Measurements from ENCODE around the gene OPA3. TPM values are rescaled to one million over a fixed set of nuclear protein-coding genes. Genes with fewer than 3 reads are reported as not detected.
A peak's percentile ranks its signal among the peaks of the same experiment; 100 is the strongest.

OPA3 gene
- polyA plus RNA-seq, 1 donor (not counting 4 experiments of a cell fraction or from before 2014, with no cell fraction given), result 11.9 TPM

DNA sequence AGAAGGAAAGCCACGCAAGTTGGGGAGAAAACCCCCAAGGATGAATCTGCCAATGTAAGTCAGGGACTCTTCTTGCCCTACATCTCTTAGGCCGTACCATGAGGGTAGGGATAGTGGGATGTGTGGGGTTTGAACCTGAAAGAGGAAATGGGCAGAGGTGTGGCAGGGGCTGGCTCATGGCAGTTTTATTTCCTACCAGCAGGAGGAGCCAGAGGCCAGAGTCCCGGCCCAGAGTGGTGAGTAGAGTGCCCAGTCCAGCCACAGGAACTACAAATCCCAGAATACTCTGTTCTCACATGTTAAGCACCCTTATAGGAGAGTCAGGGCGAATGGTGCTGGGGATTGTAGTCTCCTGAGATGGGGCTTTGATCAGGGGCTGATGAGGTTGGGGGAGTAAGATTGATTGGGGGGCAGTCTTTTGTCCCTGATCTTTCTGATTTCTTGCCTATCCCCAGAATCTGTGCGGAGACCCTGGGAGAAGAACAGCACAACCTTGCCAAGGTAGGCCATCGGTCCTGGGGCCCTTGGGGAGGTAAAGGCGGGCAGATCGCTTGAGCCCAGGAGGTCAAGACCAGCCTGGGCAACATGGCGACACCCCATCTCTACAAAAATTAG lies 60.9 kb downstream of the OPA3 start:
- H3K9me1 ChIP-seq (ENCODE audit: control insufficient read depth, extremely low read depth, insufficient read depth, low read length), result no peaks in the 10 kb centered on the region
- no peak overlapping the region for H3K27ac ChIP-seq (ENCODE audit: control insufficient read depth, insufficient read depth, low read length)
- H3K27me3 ChIP-seq (ENCODE audit: control insufficient read depth, extremely low read depth, insufficient read depth, low read length), result no peaks in the 10 kb centered on the region
- no peak overlapping the region for H2AFZ ChIP-seq (ENCODE audit: control insufficient read depth, low read length)
- FAIRE-seq (peak; percentile 90), DNase-seq (ENCODE audit: low read depth, low spot score) (no peak)
- H3K4me2 ChIP-seq (ENCODE audit: control insufficient read depth, extremely low read depth, insufficient read depth, low read depth, low read length), result no peak overlapping the region
- peaks cover 40 to 47% of the 10 kb centered on the region in 2 experiments for H3K36me3 ChIP-seq (ENCODE audit: control insufficient read depth in 2 of 2, extremely low read depth in 1 of 2, insufficient read depth in 2 of 2, low read length in 2 of 2)
- H3K4me1 ChIP-seq (ENCODE audit: control insufficient read depth, extremely low read depth, insufficient read depth, low read length), result peaks cover 35% of the 10 kb centered on the region
- no peaks in the 10 kb centered on the region for H3K9me3 ChIP-seq (ENCODE audit: control insufficient read depth, low read depth, low read length)
- TF ChIP-seq EZH2 (IDR thresholded peaks at IDR 0.05; ENCODE audit: low read length), result no peak
- TF ChIP-seq CTCF (optimal IDR thresholded peaks at IDR 0.05 in 1 of 3, IDR thresholded peaks at IDR 0.05 in 1 of 3, conservative IDR thresholded peaks at IDR 0.05 in 1 of 3; ENCODE audit: extremely low read depth in 1 of 3, insufficient read depth in 2 of 3, low read length in 3 of 3), result peak; percentile 80 to 95 (median 83)
- dilution Hi-C loops (cut with MboI; ENCODE audit: extremely low pct_ligation_motif_present, low sequenced_read_pairs), result no loop called here
- H4K20me1 ChIP-seq (ENCODE audit: control insufficient read depth, extremely low read depth, insufficient read depth, low read length), result peaks cover 4% of the 10 kb centered on the region
- no peaks in the 10 kb centered on the region for H3K79me2 ChIP-seq (ENCODE audit: control insufficient read depth, insufficient read depth, low read length)
- no peak overlapping the region for H3K9ac ChIP-seq (ENCODE audit: control insufficient read depth, extremely low read depth, insufficient read depth, low read length)
- no peak overlapping the region for H3K4me3 ChIP-seq (ENCODE audit: control insufficient read depth in 2 of 3, extremely low read depth in 1 of 3, insufficient read depth in 2 of 3, low read depth in 1 of 3, low read length in 3 of 3)

- no peak overlapping the region for H3K27ac ChIP-seq (ENCODE audit: control insufficient read depth, insufficient read depth, low read length)
- no peak for FAIRE-seq
- no peak overlapping the region for H3K9ac ChIP-seq (ENCODE audit: control insufficient read depth, extremely low read depth, insufficient read depth, low read length)
- H3K4me1 ChIP-seq (ENCODE audit: control insufficient read depth, extremely low read depth, insufficient read depth, low read length), result peaks cover 22% of the 10 kb centered on the region
- H3K4me2 ChIP-seq (ENCODE audit: control insufficient read depth, extremely low read depth, insufficient read depth, low read depth, low read length), result no peak overlapping the region
- DNase-seq (ENCODE audit: low read depth, low spot score), result no peak
- peaks cover 5% of the 10 kb centered on the region for H3K79me2 ChIP-seq (ENCODE audit: control insufficient read depth, insufficient read depth, low read length)
- H3K9me1 ChIP-seq (ENCODE audit: control insufficient read depth, extremely low read depth, insufficient read depth, low read length), result no peaks in the 10 kb centered on the region
- no peak overlapping the region for H2AFZ ChIP-seq (ENCODE audit: control insufficient read depth, low read length)
- no peaks in the 10 kb centered on the region for H3K27me3 ChIP-seq (ENCODE audit: control insufficient read depth, extremely low read depth, insufficient read depth, low read length)
- TF ChIP-seq CTCF (optimal IDR thresholded peaks at IDR 0.05 in 1 of 3, IDR thresholded peaks at IDR 0.05 in 1 of 3, conservative IDR thresholded peaks at IDR 0.05 in 1 of 3; ENCODE audit: extremely low read depth in 1 of 3, insufficient read depth in 2 of 3, low read length in 3 of 3) (no peak), EZH2 (IDR thresholded peaks at IDR 0.05; ENCODE audit: low read length) (no peak)
- H4K20me1 ChIP-seq (ENCODE audit: control insufficient read depth, extremely low read depth, insufficient read depth, low read length), result peaks cover 4% of the 10 kb centered on the region
- no peak overlapping the region for H3K4me3 ChIP-seq (ENCODE audit: control insufficient read depth in 2 of 3, extremely low read depth in 1 of 3, insufficient read depth in 2 of 3, low read depth in 1 of 3, low read length in 3 of 3)
- peaks cover 46 to 50% of the 10 kb centered on the region in 2 experiments for H3K36me3 ChIP-seq (ENCODE audit: control insufficient read depth in 2 of 2, extremely low read depth in 1 of 2, insufficient read depth in 2 of 2, low read length in 2 of 2)
- no peaks in the 10 kb centered on the region for H3K9me3 ChIP-seq (ENCODE audit: control insufficient read depth, low read depth, low read length)
- dilution Hi-C loops (cut with MboI; ENCODE audit: extremely low pct_ligation_motif_present, low sequenced_read_pairs), result no loop called here
Observed at GRCh38 chr19:45522010-45522941, 62.3 kb downstream of the OPA3 start.

All from keratinocyte (primary cell).